Head of caudate nucleus (tissue), 42 donors: Measurements from ENCODE around the gene MBD2.
"Not testable (repeated sequence)": the region's sequence is repeated elsewhere in the genome, so short reads cannot be mapped to it uniquely, and the experiment has no call there.

Experiments
- DNase-seq, 42 donors: peaks; one replicate each; pipeline versions ENCODE4 v3.0.0 to v3.0.0-alpha.2; 2020 to 2021; ENCODE audit warnings: mixed read lengths in 7 of 42
- intact Hi-C: fragments of 100-400 bp; cut with DNase I; formaldehyde crosslinking; loops from one replicate; pipeline ENCODE4 v1.15.0; 2022

The MBD2 gene

DNA sequence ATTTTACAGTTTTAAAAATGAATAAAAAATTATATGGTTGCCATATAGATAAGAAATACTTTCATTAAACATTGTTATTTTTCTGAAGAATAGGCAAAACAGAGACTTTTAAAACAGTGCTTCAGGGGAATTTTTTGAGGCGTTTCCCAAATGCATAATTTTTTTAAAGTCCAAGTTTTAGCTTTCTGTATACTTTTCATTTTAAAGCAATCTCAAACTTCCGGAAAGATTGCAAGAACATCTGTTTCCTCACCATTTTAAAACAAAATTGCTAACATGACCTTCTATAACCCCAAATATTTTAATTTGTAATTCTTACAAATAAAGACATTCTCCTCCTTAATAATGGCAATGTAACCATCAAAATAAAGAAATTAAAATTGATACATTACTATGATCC, 15.1 kb upstream of the MBD2 start:
- no peak for DNase-seq
- intact Hi-C loops, result no loop called here

DNA sequence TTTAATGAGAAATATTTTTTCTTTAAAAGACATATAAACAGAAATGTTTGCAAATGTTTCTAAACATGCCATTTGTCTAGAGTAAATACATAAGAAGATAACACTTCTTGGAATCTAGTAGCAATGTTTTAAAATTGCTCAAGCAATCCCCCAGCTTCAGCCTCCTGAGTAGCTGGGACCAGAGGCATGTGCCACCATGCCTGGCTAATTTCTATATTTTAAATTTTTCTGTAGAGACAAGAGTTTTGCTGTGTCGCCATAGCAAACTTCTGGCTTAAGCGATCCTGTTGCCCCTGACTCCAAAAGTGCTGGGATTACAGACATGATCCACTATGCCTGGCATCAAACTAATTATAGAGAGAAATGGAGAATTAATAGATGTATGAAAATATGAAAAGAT, 14.6 kb upstream of the MBD2 start:
- intact Hi-C loops, result no loop called here
- no peak for DNase-seq

DNA sequence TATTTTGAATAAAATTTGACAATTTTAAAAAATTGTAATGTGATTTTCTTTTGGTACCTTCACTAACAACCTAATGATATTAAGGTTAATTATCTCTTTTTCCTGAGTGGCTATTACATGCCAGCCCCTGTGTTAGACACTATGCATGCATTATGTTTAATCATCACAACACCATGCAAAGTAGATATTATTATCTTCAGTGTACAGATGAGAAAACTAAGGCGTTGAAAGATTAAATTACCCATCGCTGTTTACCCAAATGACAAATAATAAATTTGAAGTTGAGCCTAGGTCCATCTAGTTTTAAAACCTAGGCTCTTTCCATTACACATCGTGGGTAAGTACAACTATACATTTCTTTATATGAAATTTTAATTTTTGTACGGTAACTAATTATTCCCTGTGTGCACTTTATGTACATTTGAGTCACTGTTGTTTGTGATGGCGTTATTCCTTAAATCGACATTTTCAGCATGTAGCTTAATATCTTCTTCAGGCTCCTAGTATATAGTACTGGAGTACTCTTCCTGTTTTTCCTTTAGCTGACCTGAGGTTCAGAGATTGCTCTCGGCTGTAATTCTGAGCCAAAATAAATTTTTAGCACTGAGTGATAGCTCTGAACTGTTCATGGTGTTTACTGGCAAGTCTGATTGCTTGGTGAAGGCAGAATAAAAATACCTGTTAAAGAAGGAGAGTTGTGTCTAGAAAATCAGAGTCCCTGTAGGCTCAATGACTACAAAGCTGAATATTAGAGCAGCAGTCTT, 13.9 kb upstream of the MBD2 start:
- DNase-seq, result no peak
- intact Hi-C loops, result no loop called here

DNA sequence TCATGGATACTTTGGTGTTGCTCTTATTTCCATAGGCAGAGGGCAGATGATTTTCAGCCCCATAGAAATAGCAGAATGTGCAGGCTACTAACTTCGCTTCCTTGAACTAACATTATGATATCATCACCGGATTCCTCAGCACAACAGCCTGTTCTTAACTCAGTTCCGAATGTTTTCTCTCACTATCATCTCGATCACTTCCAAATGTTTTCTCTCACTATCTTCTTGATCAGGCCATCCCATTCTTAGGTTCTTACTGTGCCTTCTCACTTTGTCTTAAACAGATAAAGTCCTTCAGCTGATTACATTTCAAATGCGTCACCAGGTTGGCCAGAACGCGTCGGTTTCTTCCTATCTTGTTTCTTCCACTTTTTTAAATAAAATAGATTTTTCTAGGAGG, 11.4 kb upstream of the MBD2 start:
- intact Hi-C loops, result no loop called here

DNA sequence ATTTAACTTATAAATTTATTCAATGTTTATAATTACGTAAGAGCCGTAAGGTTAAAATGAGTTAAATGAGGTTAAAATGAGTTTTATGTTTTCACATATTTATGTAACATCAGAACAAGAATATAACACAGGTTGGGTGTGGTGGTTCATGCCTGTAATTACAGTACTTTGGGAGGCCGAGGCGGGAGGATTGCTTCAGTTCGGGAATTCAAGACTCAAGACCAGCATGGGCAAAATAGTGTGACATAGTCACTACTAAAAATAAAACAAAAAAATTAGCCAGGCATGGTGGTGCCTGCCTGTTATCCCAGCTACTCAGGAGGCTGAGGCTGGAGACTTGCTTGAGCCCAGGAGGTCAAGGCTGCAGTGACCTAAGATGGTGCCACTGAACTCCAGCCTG, 9.3 kb upstream of the MBD2 start:
- no peak for DNase-seq
- intact Hi-C loops, result no loop called here

More for the DNA sequence above, 11.4 kb upstream of the MBD2 start:
- no peak for DNase-seq

DNA sequence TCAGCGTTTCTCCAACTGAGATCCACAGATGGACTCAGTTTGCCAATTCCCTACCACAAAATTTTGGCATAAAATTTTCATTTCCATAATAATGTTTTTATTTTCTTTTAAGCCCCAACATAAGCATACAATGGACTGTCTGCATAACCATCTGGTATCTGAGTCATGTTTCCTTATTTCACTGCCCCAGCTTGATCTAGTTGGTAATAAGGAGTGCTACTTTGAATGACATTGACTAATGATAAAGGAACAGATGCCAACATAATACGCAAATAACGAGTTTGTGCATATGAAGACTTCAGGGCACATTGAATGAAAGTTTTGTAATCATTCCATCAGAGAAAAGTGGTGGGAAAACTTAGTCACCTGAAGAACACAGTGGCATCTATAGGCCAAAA, 8.8 kb upstream of the MBD2 start:
- intact Hi-C loops, result no loop called here
- no peak for DNase-seq

DNA sequence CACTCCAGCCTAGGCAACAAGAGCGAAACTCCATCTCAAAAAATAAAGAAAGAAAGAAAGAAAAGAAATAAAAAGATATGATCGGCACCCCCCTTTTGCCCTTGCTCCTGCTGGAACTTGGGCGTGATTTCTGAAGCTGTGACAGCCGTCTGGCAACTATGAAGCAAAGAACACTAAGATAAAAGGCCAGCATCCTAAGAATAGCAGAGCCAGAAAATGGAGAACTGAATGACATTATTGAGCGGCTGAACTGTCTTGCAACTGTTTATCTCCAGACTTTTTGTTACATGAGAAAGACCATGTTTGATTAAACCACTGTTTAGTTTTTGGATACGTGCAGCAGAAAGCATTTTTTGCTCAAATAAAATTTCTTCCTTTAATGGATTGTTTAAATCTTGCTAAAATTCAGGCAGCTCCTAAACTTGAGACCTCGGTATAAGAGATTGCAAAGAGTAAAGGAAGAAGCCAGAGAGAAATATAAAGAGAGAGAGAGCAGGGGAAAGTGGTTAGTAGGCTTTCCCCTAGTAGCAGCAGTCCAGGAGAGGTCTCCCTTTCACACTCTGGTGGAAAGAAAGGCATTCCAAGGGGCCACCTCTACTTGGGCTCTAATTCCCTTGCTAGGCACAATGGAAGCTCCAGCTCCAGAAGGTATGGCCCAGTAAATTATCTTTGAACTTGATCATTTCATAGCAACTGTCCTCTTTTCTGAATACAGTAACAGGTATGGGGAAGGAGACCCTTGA, 8.2 kb upstream of the MBD2 start:
- no peak for DNase-seq

DNA sequence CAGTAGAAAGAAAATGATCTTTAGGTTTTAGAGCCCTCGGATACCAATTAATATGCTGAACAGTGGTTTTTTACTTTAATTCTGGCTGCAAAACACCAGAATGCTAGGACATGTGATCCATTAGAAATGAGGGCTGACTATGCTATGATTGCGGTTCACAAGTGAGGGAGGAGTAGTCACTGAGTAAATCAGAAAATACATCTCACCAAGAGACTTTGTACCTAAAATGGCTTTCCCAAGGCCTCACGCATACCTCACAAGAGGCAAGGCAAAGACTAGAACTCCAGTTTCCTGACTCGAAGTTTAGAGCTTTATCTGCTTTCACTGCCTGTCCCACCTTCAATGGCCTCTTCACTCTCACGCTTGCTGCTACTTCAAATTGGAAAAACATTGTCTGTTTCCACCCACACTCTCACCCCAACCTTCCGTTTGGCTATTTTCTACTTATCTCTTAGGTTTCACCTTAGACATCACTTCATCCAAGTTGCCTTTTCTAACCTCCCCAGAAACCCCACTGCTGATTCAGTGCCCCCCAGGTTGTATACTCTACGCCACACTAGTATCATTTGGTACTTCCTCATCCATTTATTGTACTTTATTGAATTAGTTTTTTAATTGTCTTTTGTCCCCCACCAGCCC, 5.1 kb upstream of the MBD2 start:
- intact Hi-C loops, result loop anchor here (5.0 to 10.0 kb wide), 2 partner anchors 38 to 125 kb away; partner anchors contain the start of genes C18orf54, POLI and STARD6
- no peak for DNase-seq

More for the DNA sequence above, 8.2 kb upstream of the MBD2 start:
- intact Hi-C loops, result no loop called here

DNA sequence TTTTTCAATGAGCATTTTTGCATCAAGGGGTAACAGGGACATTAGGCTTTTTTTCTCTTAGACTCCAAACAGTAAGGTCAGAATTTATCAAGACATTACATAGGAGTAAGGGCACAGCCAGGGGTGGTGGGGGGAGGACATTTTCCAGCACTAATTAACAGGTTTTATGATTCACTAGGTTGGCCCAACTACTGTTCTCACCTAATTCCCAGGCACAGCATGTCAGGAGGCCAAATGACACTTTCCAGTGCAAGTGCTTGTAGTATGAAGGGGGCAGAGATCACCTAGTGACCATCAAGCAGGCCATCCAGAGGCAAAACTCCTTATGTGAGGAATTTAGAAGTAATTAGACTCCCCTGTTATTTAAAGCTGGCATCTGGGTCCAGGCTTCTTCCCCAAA, 3.9 kb upstream of the MBD2 start:
- intact Hi-C loops, result loop anchor here (5.0 to 10.0 kb wide), 2 partner anchors 39 to 126 kb away; partner anchors contain the start of genes C18orf54, POLI and STARD6
- DNase-seq, result no peak

DNA sequence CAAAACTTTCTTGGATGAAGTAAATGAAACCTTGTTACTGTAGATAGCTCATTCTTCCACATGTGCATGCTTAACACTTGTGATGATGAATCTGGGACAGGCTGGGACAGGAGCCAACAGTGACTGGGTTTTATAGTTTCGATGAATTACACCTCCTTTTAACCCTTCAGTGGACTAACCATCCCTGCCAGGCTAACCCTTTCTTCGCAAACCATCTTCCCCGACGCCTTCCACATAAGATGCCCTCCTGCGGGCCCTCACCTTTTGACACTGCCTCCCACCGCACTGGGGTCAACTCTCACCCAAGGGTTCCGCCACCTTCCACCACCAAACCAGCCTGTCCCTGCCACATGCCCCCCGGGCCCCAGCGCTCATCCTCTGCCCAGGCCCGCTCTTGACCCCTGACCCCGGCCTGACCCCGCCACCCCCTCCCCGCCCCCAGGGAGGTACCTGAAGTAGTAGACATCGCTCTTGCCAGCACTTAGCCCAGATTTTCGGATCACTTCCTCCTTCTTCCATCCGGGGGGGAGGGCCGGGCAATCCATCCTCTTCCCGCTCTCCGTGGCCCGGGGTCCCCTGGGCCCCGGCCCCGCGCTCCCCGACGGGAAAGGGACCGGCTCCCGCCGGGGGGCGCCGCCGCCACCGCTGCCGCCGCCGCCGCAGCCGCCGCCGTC, 764 bp downstream of the MBD2 start:
- DNase-seq, result peak in 28 of 42 donors; percentile 6 to 71 (median 31)
- intact Hi-C loops, result loop anchor here (10.0 kb wide), 1 partner anchor 131 kb away; the partner anchor contains the start of genes C18orf54 and STARD6

DNA sequence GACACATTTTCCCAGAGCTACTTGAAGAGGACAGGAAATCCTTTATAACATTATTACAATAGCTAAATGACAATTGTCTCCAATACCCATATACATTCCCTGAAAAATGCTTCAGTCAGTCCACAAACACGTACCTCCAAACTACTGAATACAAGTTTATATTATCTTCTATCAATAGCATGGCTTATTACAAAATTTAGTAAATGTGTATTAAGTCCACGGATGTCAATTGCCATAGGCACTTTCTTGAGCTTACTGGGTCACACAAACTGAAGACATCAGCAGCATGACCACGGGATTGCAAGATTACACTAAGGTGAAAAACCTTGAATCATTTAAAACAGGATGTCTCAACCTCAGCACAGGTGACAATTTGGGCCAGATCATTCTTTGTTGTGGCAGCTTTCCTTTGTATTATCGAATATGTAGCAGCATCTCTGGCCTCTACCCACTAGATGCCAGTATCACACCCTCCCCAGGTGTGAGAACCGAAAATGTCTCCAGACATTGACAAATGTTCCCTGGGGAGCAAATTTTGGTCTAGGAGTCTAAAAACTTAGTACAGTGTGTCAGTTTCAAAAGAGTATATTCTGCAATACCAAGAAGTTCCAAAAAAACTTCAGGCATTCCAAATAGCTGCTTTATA, 1.4 kb downstream of the MBD2 start:
- intact Hi-C loops, result loop anchor here (10.0 kb wide), 1 partner anchor 132 kb away; the partner anchor contains the start of genes C18orf54 and STARD6
- peak in 5 of 42 donors; percentile 12 to 62 (median 23) for DNase-seq

DNA sequence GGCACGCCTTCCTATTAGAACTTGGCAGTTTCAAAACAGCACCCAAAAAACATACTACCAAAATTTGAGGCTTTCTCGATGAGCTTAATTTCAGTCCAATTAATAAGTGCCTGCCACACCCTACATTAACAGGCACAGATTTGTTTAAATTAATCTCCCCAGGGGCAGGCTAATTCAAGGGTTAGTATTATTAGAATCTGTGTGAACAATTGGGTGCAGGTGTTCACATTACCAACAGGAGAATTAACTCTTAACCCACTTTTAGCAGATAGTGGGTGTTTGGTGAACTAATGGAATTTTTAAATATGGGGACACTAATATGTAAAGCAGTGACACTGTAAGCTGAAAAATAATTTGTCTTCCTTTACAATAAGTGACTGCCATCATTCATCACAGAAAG, 4.1 kb downstream of the MBD2 start:
- intact Hi-C loops, result loop anchor here (10.0 kb wide), 1 partner anchor 134 kb away; the partner anchor contains the start of genes C18orf54 and STARD6

DNA sequence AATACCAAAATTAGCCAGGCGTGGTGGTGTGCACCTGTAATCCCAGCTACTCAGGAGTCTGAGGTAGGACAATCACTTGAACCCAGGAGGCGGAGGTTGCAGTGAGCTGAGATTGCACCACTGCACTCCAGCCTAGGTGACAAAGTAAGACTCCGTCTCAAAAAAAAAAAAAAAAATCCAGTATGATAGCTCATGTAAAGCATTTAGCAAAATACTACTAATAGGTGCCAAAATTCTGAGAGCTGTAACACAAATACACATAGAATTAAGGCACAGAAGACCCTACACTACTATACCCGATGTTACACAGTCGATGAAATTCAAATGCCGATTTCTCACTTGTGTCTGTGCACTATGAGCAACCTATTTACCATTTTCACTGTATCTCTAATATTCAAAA, 5.7 kb downstream of the MBD2 start:
- DNase-seq, intact Hi-C loops: not testable (repeated sequence)

More for the DNA sequence above, 4.1 kb downstream of the MBD2 start:
- no peak for DNase-seq

DNA sequence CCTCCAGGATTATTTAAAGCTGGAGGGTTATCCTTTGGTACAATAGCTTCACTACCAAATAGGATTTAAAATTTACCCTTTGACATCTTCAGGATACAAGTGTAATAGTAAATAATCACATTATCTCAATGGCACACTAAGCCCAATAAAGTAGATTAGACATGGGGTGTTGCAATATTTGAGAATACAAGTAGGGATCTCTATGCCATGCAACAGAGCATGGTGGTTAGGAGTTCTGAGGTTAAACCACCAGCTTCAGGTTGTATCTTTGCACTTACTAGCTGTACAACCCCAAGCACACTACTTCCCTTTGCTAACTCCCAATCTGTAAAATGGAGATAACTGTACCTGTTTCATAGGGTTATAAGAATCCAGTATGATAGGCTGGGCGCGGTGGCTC, 6.2 kb downstream of the MBD2 start:
- intact Hi-C loops, result no loop called here

DNA sequence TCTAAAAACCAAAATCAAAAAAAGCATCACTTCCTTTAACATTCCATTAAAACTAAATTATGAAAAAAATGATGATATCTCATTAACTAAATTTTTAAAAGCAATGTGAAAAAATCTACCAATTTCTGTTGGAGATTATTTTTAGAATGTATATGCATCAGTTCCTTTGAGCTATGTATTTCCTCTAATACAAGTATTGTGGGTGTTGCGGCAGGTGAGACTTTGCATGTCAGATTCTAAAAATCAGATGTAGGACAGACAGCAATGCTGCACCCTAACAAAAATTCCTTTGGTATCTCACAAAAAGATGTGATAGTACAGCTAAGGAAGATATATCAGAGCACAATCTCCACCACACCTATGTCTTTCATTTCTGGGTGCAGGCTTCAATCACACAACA, 6.8 kb downstream of the MBD2 start:
- peak in 5 of 42 donors; percentile 14 to 48 (median 22) for DNase-seq
- intact Hi-C loops, result no loop called here

More for the DNA sequence above, 6.2 kb downstream of the MBD2 start:
- no peak for DNase-seq

DNA sequence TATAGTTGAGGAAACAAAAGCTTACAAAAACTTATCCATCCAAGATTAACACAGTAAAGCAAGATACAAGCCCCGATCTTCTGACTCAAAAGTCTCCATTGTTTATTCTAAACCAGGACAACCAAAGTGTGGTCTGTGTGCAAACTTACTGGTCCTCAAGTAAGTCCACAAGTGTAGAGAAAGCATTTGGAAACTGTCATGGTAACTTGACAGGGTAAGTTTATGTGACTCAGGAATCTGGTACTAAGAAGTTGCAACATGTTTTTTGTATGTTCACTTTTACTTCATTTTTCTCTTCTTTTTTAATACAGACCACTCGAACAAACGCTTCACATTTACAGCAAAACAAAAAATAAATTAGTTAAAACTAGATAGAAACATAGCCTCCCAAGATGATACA, 9.4 kb downstream of the MBD2 start:
- DNase-seq, result no peak
- intact Hi-C loops, result no loop called here

DNA sequence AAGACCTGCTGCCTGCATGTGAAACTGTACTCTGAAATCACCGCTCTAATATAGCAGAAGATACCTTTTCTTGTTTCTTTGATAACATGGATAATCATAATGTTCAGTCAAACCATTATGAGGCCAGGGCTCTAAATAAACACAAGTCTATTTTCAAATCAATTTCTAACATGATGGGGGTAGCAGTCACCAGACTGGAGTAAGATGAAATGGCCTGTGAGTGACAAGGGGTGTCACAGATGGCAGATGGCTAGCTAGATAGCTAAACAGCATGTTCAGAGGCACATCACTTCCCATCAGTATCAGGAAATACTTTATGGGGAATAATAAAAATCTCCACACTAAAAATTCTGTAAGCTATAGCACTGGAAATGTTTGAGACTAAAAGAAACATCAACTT, 14.0 kb downstream of the MBD2 start:
- DNase-seq, result no peak
- intact Hi-C loops, result no loop called here

DNA sequence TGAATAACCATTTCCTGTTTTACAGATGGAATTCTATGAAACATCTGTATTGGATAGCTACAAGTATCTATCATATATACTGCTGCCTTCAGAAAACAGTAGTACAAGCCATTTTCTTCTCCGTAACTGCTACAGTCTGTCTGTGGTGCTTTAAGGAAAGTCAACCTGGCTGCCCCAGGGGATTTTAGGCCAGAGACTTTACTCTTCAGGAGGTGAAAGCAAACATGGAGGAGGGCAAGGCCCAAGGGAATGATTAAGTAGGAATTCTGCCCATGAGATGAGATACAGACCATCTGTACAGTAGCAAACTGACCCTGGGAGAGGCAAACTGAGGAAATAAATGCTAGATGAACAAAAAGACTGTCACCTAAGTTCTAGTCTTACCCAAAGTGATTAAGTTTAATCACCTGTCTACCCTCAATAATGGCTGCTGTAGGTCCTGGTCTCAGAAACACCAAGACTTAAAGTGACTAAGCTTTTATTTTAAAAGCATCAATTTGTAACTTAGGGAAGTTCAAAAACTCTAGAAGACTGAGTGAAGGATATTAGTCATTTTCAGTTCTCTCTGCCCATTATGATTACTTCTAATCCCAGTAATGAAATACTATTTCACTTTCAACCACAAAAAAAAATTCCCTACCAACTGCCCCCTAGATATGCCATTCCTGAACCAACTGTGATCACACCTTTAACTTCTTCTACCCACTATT, 14.8 kb downstream of the MBD2 start:
- intact Hi-C loops, result no loop called here
- no peak for DNase-seq
